ENCODE results near the gene STRN4. TPM values are rescaled to one million over a fixed set of nuclear protein-coding genes. Genes with fewer than 3 reads are reported as not detected.

Gene STRN4
- total and polyA plus RNA-seq, 2 donors (not counting 3 experiments of a cell fraction or from before 2014, with no cell fraction given) = 116 to 144 TPM

DNA sequence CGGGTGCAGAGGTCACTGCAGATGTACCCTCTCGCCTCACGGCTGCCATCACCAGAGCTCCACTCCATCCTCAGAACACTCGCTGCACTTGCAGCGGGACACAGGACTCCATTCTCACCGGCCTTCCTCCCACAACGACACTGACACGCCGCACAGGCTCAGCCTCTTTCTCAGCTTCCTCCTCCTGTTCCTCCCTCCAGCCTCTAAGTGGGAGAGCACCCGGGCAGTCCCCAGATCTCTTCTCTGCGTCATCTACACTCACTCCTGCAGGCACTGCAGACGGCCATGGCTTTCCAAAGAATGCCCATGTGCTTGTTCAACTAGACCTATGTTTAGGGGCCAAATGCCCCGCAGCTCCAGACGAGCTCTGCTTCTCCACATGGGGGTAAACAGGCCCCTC, 14.7 kb downstream of the STRN4 start:
- DNase-seq (ENCODE audit: low read depth, low spot score) (no peak), FAIRE-seq (no peak)
- Histone ChIP-seq H3K36me3 (ENCODE audit: control insufficient read depth in 2 of 2, extremely low read depth in 1 of 2, insufficient read depth in 2 of 2, low read length in 2 of 2) (peaks cover 12 to 38% of the 10 kb centered on the region in 2 experiments), H3K27me3 (ENCODE audit: control insufficient read depth in 2 of 2, insufficient read depth in 2 of 2, low read length in 2 of 2) (no peaks in the 10 kb centered on the region), H3K4me2 (ENCODE audit: insufficient read depth, low read length) (peak overlapping the region; percentile 53), H3K9me1 (replicated peaks; ENCODE audit: control insufficient read depth, extremely low read depth, insufficient read depth, low read length) (no peaks in the 10 kb centered on the region), H3K9ac (replicated peaks; ENCODE audit: extremely low read depth, insufficient read depth, low read length) (no peak overlapping the region), H3K27ac (ENCODE audit: insufficient read depth, low read depth, low read length) (peak overlapping the region; percentile 41), H3K4me1 (ENCODE audit: control insufficient read depth, extremely low read depth, insufficient read depth, low read length) (peaks cover 62% of the 10 kb centered on the region), H4K20me1 (replicated peaks; ENCODE audit: control insufficient read depth, extremely low read depth, insufficient read depth, low read length) (no peaks in the 10 kb centered on the region), H3K79me2 (ENCODE audit: control insufficient read depth, insufficient read depth, low read length) (peaks cover 38% of the 10 kb centered on the region), H3K4me3 (replicated peaks in 1 of 3; ENCODE audit: insufficient read depth in 1 of 3, low read depth in 1 of 3, low read length in 3 of 3) (no peak overlapping the region), H3K9me3 (replicated peaks; ENCODE audit: control insufficient read depth, insufficient read depth, low read length) (no peaks in the 10 kb centered on the region), H2AFZ (ENCODE audit: low read depth, low read length) (no peak overlapping the region)
- TF ChIP-seq GATA2 (IDR thresholded peaks at IDR 0.05; ENCODE audit: insufficient read depth, insufficient read length, low read depth, low read length) (no peak), FOS (IDR thresholded peaks at IDR 0.05; ENCODE audit: borderline replicate concordance, insufficient read depth, low read length) (no peak), POLR2AphosphoS5 (IDR thresholded peaks at IDR 0.05; ENCODE audit: insufficient read depth, low read depth, low read length) (no peak), EZH2 (IDR thresholded peaks at IDR 0.05; ENCODE audit: borderline replicate concordance, low read depth, low read length, severe bottlenecking) (no peak), POLR2A (IDR thresholded peaks at IDR 0.05; ENCODE audit: low read depth, low read length) (no peak)
- TF ChIP-seq, protein P1, sequence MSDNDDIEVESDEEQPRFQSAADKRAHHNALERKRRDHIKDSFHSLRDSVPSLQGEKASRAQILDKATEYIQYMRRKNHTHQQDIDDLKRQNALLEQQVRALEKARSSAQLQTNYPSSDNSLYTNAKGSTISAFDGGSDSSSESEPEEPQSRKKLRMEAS (IDR thresholded peaks at IDR 0.05; ENCODE audit: insufficient read depth, insufficient read length) = no peak
- intact Hi-C loops (cut with micrococcal nuclease) (no loop called here), dilution Hi-C loops (cut with MboI; ENCODE audit: extremely low pct_ligation_motif_present, low sequenced_read_pairs) (no loop called here)
- BruUV-seq (replicated peaks) = no TSS peak
- POLR2A ChIA-PET = interaction anchor here (1.0 to 1.1 kb wide), 2 partner anchors 15 to 48 kb away, joined by 3 to 5 read pairs; partner anchors contain the start of gene PRKD2
- CTCF ChIA-PET = interaction anchor here (0.6 to 5.8 kb wide), 9 partner anchors 10 to 117 kb away, joined by 3 to 74 read pairs (median 6); partner anchors contain the start of genes FKRP and PRKD2

DNA sequence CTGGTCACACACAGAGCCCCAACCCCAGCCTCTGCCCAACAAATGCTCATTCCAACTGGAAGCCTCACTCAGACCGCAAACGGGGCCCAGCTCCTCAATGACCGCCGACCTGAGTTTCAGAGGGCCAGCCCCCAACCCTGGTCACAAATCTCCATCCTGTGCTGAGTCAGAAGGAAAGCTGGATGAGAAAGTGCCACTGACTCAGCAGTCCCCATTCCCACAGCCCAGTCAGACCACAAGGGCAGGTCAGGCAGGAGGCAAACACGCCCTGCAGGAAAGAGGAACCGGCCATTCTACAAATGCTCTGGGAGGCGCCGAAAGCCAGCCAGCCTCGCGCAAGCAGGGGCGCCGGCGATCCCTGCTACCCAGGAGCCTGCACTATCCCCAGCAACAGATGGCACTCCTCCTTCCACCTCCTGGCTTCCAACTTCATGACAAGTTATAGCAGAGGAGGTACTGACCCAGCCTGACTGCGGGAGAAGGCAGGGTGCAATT, 15.2 kb downstream of the STRN4 start:
- no peaks in the 10 kb centered on the region for H4K20me1 ChIP-seq (replicated peaks; ENCODE audit: control insufficient read depth, extremely low read depth, insufficient read depth, low read length)
- no peak overlapping the region for H3K4me3 ChIP-seq (replicated peaks in 1 of 3; ENCODE audit: insufficient read depth in 1 of 3, low read depth in 1 of 3, low read length in 3 of 3)
- peak; percentile 96 for FAIRE-seq
- ChIA-PET CTCF (interaction anchor here (0.8 to 5.8 kb wide), 13 partner anchors 11 to 117 kb away, joined by 3 to 74 read pairs (median 3); partner anchors contain the start of genes FKRP and PRKD2), POLR2A (interaction anchor here (1.0 to 1.1 kb wide), 2 partner anchors 14 to 47 kb away, joined by 3 to 5 read pairs; partner anchors contain the start of gene PRKD2)
- H3K9me3 ChIP-seq (replicated peaks; ENCODE audit: control insufficient read depth, insufficient read depth, low read length) = no peaks in the 10 kb centered on the region
- peak overlapping the region; percentile 53 for H3K4me2 ChIP-seq (ENCODE audit: insufficient read depth, low read length)
- peak; percentile 88 for DNase-seq (ENCODE audit: low read depth, low spot score)
- no peaks in the 10 kb centered on the region for H3K9me1 ChIP-seq (replicated peaks; ENCODE audit: control insufficient read depth, extremely low read depth, insufficient read depth, low read length)
- TF ChIP-seq EZH2 (IDR thresholded peaks at IDR 0.05; ENCODE audit: borderline replicate concordance, low read depth, low read length, severe bottlenecking) = no peak
- TF ChIP-seq FOS (IDR thresholded peaks at IDR 0.05; ENCODE audit: borderline replicate concordance, insufficient read depth, low read length) = peak; percentile 70
- TF ChIP-seq POLR2AphosphoS5 (IDR thresholded peaks at IDR 0.05; ENCODE audit: insufficient read depth, low read depth, low read length) = peak; percentile 60
- TF ChIP-seq GATA2 (IDR thresholded peaks at IDR 0.05; ENCODE audit: insufficient read depth, insufficient read length, low read depth, low read length) = no peak
- no peak for TF ChIP-seq MYC (IDR thresholded peaks at IDR 0.05; ENCODE audit: low read depth, low read length)
- peaks cover 12 to 37% of the 10 kb centered on the region in 2 experiments for H3K36me3 ChIP-seq (ENCODE audit: control insufficient read depth in 2 of 2, extremely low read depth in 1 of 2, insufficient read depth in 2 of 2, low read length in 2 of 2)
- dilution Hi-C loops (cut with MboI; ENCODE audit: extremely low pct_ligation_motif_present, low sequenced_read_pairs) (no loop called here), intact Hi-C loops (cut with micrococcal nuclease) (no loop called here)
- BruUV-seq (replicated peaks) = no TSS peak
- no peaks in the 10 kb centered on the region for H3K27me3 ChIP-seq (ENCODE audit: control insufficient read depth in 2 of 2, insufficient read depth in 2 of 2, low read length in 2 of 2)
- H3K79me2 ChIP-seq (ENCODE audit: control insufficient read depth, insufficient read depth, low read length) = peaks cover 39% of the 10 kb centered on the region
- no peak overlapping the region for H2AFZ ChIP-seq (ENCODE audit: low read depth, low read length)
- H3K4me1 ChIP-seq (ENCODE audit: control insufficient read depth, extremely low read depth, insufficient read depth, low read length) = peaks cover 64% of the 10 kb centered on the region
- H3K9ac ChIP-seq (replicated peaks; ENCODE audit: extremely low read depth, insufficient read depth, low read length) = no peak overlapping the region
- peak overlapping the region; percentile 41 for H3K27ac ChIP-seq (ENCODE audit: insufficient read depth, low read depth, low read length)
